Hair follicular keratinocyte (primary cell): ENCODE data around the gene PTPN21. TPM values are rescaled to one million over a fixed set of nuclear protein-coding genes. Genes with fewer than 3 reads are reported as not detected.

ENCODE experiments used
- total RNA-seq: library from RNA; depleted of rRNA; stranded (reverse); fragments of >200 nt; gene quantifications from 2 replicates; pipeline ENCODE4 v1.2.3, GENCODE V29; 2015

PTPN21 gene
- total RNA-seq: 4.7 and 5.5 TPM in 2 replicates

DNA sequence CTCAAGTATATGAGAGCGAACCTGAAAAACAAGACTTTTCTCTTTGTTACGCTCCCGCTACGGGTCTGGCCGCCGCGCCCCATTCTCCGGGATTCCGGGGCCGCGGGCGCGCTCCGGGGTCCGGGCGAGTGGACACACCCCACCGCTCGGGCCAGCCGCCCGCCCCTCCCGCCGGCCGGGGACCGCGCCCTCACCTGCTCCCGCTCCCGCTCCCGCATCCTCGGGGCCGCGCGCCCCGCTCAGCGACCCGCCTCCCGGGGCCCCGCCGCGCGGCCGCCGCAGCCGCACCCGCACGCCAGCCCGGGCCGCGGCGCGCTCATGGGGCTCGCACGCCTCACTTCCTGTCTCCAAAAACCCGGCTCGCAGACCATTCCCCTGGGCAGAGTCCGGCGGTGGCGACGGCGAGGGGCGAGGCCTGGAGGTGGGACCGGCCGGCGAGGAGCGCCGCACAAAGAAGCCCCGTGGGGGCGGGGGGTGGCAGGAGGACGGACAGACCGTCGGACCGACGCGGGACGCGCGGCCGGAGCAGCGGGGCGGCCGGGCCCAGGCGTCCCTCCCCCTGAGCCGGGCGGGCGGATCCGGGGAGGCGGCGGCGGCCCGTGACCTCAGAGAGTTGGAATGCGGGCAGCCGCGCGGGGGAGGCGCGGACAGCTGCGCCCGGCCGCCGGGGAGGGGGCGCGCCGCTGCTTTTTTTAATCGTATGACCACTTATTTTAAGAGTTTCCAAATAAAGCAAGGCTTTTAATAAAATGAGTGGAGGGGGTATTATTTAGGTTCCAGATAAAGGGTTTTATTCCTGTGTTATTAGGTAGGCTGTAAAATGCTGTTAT lies at the start of gene PTPN21:
Gene PTPN21 (minus strand): TSS at position 551 of the 830 bp plus-strand sequence. CDS start 4,590 bp downstream, outside the sequence.

DNA sequence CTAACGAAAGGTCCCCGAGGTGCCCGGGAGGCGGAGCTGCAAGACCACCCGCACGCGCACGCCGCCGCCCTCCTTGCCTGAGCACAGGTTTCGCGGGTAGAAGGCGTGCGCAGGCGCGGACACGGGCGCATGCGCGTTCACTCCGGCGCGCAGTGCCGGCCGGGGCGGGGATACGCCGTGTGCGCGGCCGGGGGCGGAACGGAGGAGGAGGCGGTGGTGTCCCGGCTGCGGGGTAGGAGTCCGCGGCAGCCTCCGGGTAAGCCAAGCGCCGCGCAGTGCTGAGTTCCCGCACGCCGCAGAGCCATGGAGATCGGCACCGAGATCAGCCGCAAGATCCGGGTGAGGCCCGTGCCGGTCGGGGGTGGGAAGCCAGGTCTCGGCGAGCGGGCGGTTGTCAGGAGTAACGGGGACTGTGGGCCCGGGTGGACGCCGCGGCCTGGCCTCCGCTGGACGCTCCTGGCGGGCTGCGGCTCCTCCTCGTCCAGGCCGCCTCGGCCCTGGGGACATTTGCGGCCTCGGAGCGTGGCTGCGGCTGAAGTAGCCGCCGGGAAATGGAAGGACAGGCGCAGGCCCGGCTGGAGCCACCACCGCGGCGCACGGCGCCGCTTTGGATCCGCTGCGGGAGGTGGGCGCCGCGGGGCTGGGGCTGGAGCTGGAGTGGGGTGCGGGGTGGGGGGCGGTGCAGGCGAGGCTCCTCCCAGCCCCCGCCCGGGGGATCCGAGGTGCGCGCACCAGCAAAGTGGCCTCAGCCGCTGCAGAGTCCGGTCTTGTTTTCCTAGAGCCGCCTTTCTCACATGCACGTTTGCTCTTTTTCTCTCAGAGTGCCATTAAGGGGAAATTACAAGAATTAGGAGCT lies 8.3 kb upstream of the PTPN21 start, which contains the start of gene ZC3H14:
Gene ZC3H14 (plus strand): TSS at position 207 of the 856 bp plus-strand sequence. CDS start 97 bp downstream, at position 304.

Other genes starting within 250 kb of the PTPN21 start
- 0.08 and 0.31 TPM in 2 replicates for gene KCNK10, start 231.7 kb downstream of the PTPN21 start, total RNA-seq
- gene SPATA7, start 169.3 kb downstream of the PTPN21 start, total RNA-seq: 9.7 and 9.9 TPM in 2 replicates
- 46.5 and 48.1 TPM in 2 replicates for gene ZC3H14, start 8.0 kb upstream of the PTPN21 start, total RNA-seq
- 0.16 and 0.72 TPM in 2 replicates for gene EML5, start 237.9 kb upstream of the PTPN21 start, total RNA-seq